Erythroblast (primary cell): Measurements from ENCODE around the gene PRICKLE2.

Source experiments
- GATA1 ChIP-seq: IDR thresholded peaks from 2 replicates; pipeline ENCODE4 v1.6.1; 2011; ENCODE audit warnings: low read depth, mild to moderate bottlenecking, control low read depth, low read length, moderate library complexity
- POLR2A ChIP-seq: IDR thresholded peaks from 2 replicates; pipeline ENCODE4 v1.6.1; 2011; ENCODE audit warnings: mild to moderate bottlenecking, low read length

- TF ChIP-seq POLR2A (no peak), GATA1 (no peak)
Measured at GRCh38 chr3:64084640-64085039, 140.6 kb downstream of the PRICKLE2 start.
